Stomach (tissue), 4 donors: ENCODE results near the gene RELB.
"Not testable (repeated sequence)": the region's sequence is repeated elsewhere in the genome, so short reads cannot be mapped to it uniquely, and the experiment has no call there.

ENCODE experiments used
- EP300 ChIP-seq: sonication (generic); formaldehyde crosslinking; IDR thresholded peaks from one replicate; pipeline ENCODE4 v1.6.1; 2017; ENCODE audit warnings: antibody characterized with exemption
- POLR2A ChIP-seq, 4 donors: fragments of 450-650 bp; IDR thresholded peaks; one replicate each; pipeline ENCODE4 v1.6.1; 2016; ENCODE audit warnings: antibody characterized with exemption in 4 of 4, control low read depth in 2 of 4, mild to moderate bottlenecking in 1 of 4, moderate library complexity in 1 of 4
- TF ChIP-seq, protein P1 (sequence below), 7 experiments: fragments of 450-650 bp in 4 of 7; fragments of 200-600 bp in 3 of 7; sonication (generic) in 3 of 7; IDR thresholded peaks; one replicate each; pipeline ENCODE4 v1.5.1; 2016 to 2019; ENCODE audit warnings: antibody characterized with exemption in 7 of 7, control low read depth in 2 of 7, mild to moderate bottlenecking in 1 of 7

GRCh38 chr19:44999131-44999925 is 1.9 kb upstream of the RELB start:
- TF ChIP-seq, protein P1, sequence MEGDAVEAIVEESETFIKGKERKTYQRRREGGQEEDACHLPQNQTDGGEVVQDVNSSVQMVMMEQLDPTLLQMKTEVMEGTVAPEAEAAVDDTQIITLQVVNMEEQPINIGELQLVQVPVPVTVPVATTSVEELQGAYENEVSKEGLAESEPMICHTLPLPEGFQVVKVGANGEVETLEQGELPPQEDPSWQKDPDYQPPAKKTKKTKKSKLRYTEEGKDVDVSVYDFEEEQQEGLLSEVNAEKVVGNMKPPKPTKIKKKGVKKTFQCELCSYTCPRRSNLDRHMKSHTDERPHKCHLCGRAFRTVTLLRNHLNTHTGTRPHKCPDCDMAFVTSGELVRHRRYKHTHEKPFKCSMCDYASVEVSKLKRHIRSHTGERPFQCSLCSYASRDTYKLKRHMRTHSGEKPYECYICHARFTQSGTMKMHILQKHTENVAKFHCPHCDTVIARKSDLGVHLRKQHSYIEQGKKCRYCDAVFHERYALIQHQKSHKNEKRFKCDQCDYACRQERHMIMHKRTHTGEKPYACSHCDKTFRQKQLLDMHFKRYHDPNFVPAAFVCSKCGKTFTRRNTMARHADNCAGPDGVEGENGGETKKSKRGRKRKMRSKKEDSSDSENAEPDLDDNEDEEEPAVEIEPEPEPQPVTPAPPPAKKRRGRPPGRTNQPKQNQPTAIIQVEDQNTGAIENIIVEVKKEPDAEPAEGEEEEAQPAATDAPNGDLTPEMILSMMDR (IDR thresholded peaks at IDR 0.05), result not testable (repeated sequence)
- TF ChIP-seq EP300; POLR2A (IDR thresholded peaks at IDR 0.05): not testable (repeated sequence)
